H9 (cell line): Measurements from ENCODE around the gene WNT9A. TPM values are rescaled to one million over a fixed set of nuclear protein-coding genes. Genes with fewer than 3 reads are reported as not detected.

Experiments used
- DNase-seq: peaks from one replicate; pipeline ENCODE4 v3.0.0-alpha.2; 2017
- H2AFZ ChIP-seq: one replicate; pipeline ENCODE4 v1.6.1; 2013; ENCODE audit warnings: mild to moderate bottlenecking, low read length, control low read depth, moderate library complexity
- H2AK5ac ChIP-seq: 2 replicates; pipeline ENCODE4 v1.6.1; 2013; ENCODE audit warnings: low read length, control low read depth, mixed read lengths; ENCODE audit not compliant: insufficient read length
- H2BK120ac ChIP-seq: one replicate; pipeline ENCODE4 v1.6.1; 2013; ENCODE audit warnings: low read depth, mild to moderate bottlenecking, low read length, control low read depth, inconsistent platforms; ENCODE audit not compliant: poor library complexity, severe bottlenecking
- H2BK12ac ChIP-seq: 2 replicates; pipeline ENCODE4 v1.6.1; 2013; ENCODE audit warnings: low read length, control low read depth, mixed read lengths, low read depth; ENCODE audit not compliant: insufficient read length
- H2BK15ac ChIP-seq: 2 replicates; pipeline ENCODE4 v1.6.1; 2013; ENCODE audit warnings: low read depth, low read length, control low read depth
- H2BK20ac ChIP-seq: one replicate; pipeline ENCODE4 v1.6.1; 2013; ENCODE audit warnings: low read depth, mild to moderate bottlenecking, low read length, control low read depth, inconsistent platforms; ENCODE audit not compliant: poor library complexity, severe bottlenecking
- H2BK5ac ChIP-seq: 2 replicates; pipeline ENCODE4 v1.6.1; 2013; ENCODE audit warnings: low read length, control low read depth, mixed read lengths; ENCODE audit not compliant: insufficient read length
- H3K14ac ChIP-seq: 2 replicates; pipeline ENCODE4 v1.6.1; 2013; ENCODE audit warnings: low read length, control low read depth; ENCODE audit not compliant: insufficient read depth
- H3K18ac ChIP-seq: 2 replicates; pipeline ENCODE4 v1.6.1; 2013; ENCODE audit warnings: low read depth, mild to moderate bottlenecking, mixed read lengths, low read length, control low read depth; ENCODE audit not compliant: insufficient read length
- H3K23ac ChIP-seq: 2 replicates; pipeline ENCODE4 v1.6.1; 2013; ENCODE audit warnings: low read length, control low read depth, mixed read lengths, low read depth; ENCODE audit not compliant: insufficient read length
- H3K23me2 ChIP-seq: 2 replicates; pipeline ENCODE4 v1.6.1; 2013; ENCODE audit warnings: low read depth, mild to moderate bottlenecking, mixed read lengths, low read length, control low read depth; ENCODE audit not compliant: insufficient read length, poor library complexity, severe bottlenecking
- H3K27ac ChIP-seq: 2 replicates; pipeline ENCODE4 v1.5.1; 2013; ENCODE audit warnings: low read length, control low read depth, mixed read lengths, low read depth; ENCODE audit not compliant: insufficient read length
- H3K27me3 ChIP-seq: 2 replicates; pipeline ENCODE4 v1.6.1; 2013; ENCODE audit warnings: low read length, control low read depth, inconsistent platforms; ENCODE audit not compliant: insufficient read depth
- H3K4ac ChIP-seq: 2 replicates; pipeline ENCODE4 v1.6.1; 2013; ENCODE audit warnings: low read depth, mild to moderate bottlenecking, control low read depth, inconsistent platforms, low read length, moderate library complexity
- H3K4me1 ChIP-seq: 2 replicates; pipeline ENCODE4 v1.6.1; 2013; ENCODE audit warnings: low read length, control low read depth, inconsistent platforms; ENCODE audit not compliant: insufficient read depth
- H3K4me2 ChIP-seq: 2 replicates; pipeline ENCODE4 v1.6.1; 2013; ENCODE audit warnings: low read length, control low read depth, mixed read lengths; ENCODE audit not compliant: insufficient read length, insufficient read depth
- H3K56ac ChIP-seq: 2 replicates; pipeline ENCODE4 v1.6.1; 2013; ENCODE audit warnings: low read depth, mild to moderate bottlenecking, mixed read lengths, low read length, control low read depth; ENCODE audit not compliant: insufficient read length
- H3K79me1 ChIP-seq: 2 replicates; pipeline ENCODE4 v1.6.1; 2013; ENCODE audit warnings: low read depth, mild to moderate bottlenecking, moderate library complexity, low read length, control low read depth, inconsistent platforms; ENCODE audit not compliant: insufficient read depth, poor library complexity, severe bottlenecking
- H3K79me2 ChIP-seq: 2 replicates; pipeline ENCODE4 v1.6.1; 2013; ENCODE audit warnings: low read length, control low read depth, inconsistent platforms; ENCODE audit not compliant: insufficient read depth
- H3K9ac ChIP-seq: 2 replicates; pipeline ENCODE4 v1.6.1; 2013; ENCODE audit warnings: low read length, control low read depth, mixed read lengths; ENCODE audit not compliant: insufficient read length; ENCODE audit errors: extremely low read depth
- H3K9me3 ChIP-seq: one replicate; pipeline ENCODE4 v1.6.1; 2013; ENCODE audit warnings: low read depth, low read length, inconsistent platforms; ENCODE audit not compliant: control insufficient read depth
- H3T11ph ChIP-seq: one replicate; pipeline ENCODE4 v1.6.1; 2013; ENCODE audit warnings: mild to moderate bottlenecking, low read length, control low read depth, inconsistent platforms
- H4K20me1 ChIP-seq: one replicate; pipeline ENCODE4 v1.6.1; 2013; ENCODE audit not compliant: control insufficient read depth, insufficient read length, insufficient read depth
- H4K5ac ChIP-seq: 2 replicates; pipeline ENCODE4 v1.6.1; 2013; ENCODE audit warnings: low read depth, mild to moderate bottlenecking, mixed read lengths, low read length, control low read depth; ENCODE audit not compliant: insufficient read length
- H4K8ac ChIP-seq: replicated peaks from 2 replicates; pipeline ENCODE4 v1.6.1; 2013; ENCODE audit warnings: low read length, control low read depth, mixed read lengths, low read depth; ENCODE audit not compliant: insufficient read length
- H4K91ac ChIP-seq: 2 replicates; pipeline ENCODE4 v1.6.1; 2013; ENCODE audit warnings: low read depth, mild to moderate bottlenecking, moderate library complexity, mixed read lengths, low read length, control low read depth; ENCODE audit not compliant: insufficient read length
- H3K27ac Mint-ChIP-seq, 3 experiments: 2 replicates in 2 of 3; 3 replicates in 1 of 3; pipeline ENCODE4 v1.8.0; 2020 to 2021; ENCODE audit warnings: mixed read lengths in 3 of 3, mild to moderate bottlenecking in 1 of 3, moderate library complexity in 1 of 3
- H3K27me3 Mint-ChIP-seq: 2 replicates; pipeline ENCODE4 v1.8.0; 2021; ENCODE audit warnings: low read depth, mild to moderate bottlenecking, moderate library complexity, mixed read lengths
- H3K36me3 Mint-ChIP-seq, 3 experiments: 2 replicates in 2 of 3; 3 replicates in 1 of 3; pipeline ENCODE4 v1.8.0; 2020 to 2021; ENCODE audit warnings: low read depth in 3 of 3, mixed read lengths in 3 of 3; ENCODE audit not compliant: insufficient read depth in 1 of 3
- H3K4me1 Mint-ChIP-seq, 2 experiments: 2 replicates each; pipeline ENCODE4 v1.8.0; 2020; ENCODE audit warnings: mixed read lengths in 2 of 2
- H3K4me3 Mint-ChIP-seq, 2 experiments: 2 replicates in 1 of 2; 3 replicates in 1 of 2; pipeline ENCODE4 v1.8.0; 2020 to 2021; ENCODE audit warnings: mild to moderate bottlenecking in 2 of 2, mixed read lengths in 2 of 2, moderate library complexity in 1 of 2
- H3K9me3 Mint-ChIP-seq, 2 experiments: 2 replicates in 1 of 2; 3 replicates in 1 of 2; pipeline ENCODE4 v1.8.0; 2020; ENCODE audit warnings: mild to moderate bottlenecking in 2 of 2, mixed read lengths in 2 of 2, moderate library complexity in 1 of 2
- WGBS: extraction: QIAGEN DNeasy Blood & Tissue Kit; methylation state at CpG from one replicate; pipeline ENCODE4 v1.1.7; 2013; ENCODE audit warnings: missing lambda C conversion rate, low lambda C conversion rate, mixed read lengths; ENCODE audit not compliant: insufficient read length; ENCODE audit errors: extremely low coverage; 5-methylcytosine and 5-hydroxymethylcytosine counted together
- total RNA-seq: library from RNA; stranded (reverse); gene quantifications from 2 replicates; pipeline ENCODE4 v1.2.1, GENCODE V29; 2021
- TF ChIP-seq, protein P1 (sequence below): fragments of 200-600 bp; sonication (generic); conservative IDR thresholded peaks from 3 replicates; pipeline ENCODE4 v1.8.0; 2021; ENCODE audit warnings: antibody characterized with exemption, mild to moderate bottlenecking

Gene WNT9A
- total RNA-seq, 1 experiment from 2014 or later = 0.77 TPM

- no peaks in the 10 kb centered on the region for H3K4me1 ChIP-seq
- no peak overlapping the region for H4K8ac ChIP-seq
- no peak overlapping the region for H2BK15ac ChIP-seq
- Mint-ChIP-seq H3K4me1 (peaks cover 8 to 20% of the 10 kb centered on the region in 2 experiments), H3K4me3 (no peak overlapping the region), H3K36me3 (no peaks in the 10 kb centered on the region), H3K27me3 (no peaks in the 10 kb centered on the region), H3K9me3 (no peaks in the 10 kb centered on the region), H3K27ac (no peak overlapping the region; a peak in 1 of 7 replicates)
- H2BK12ac ChIP-seq = no peak overlapping the region
- H3K27ac ChIP-seq = no peak overlapping the region
- H4K5ac ChIP-seq = no peak overlapping the region
- H2BK20ac ChIP-seq = no peak overlapping the region
- H3K79me1 ChIP-seq = no peaks in the 10 kb centered on the region
- no peak overlapping the region for H3K9ac ChIP-seq
- no CpG with 5 or more reads among the region's 9 CpGs for WGBS
- no peaks in the 10 kb centered on the region for H3K79me2 ChIP-seq
- TF ChIP-seq, protein P1, sequence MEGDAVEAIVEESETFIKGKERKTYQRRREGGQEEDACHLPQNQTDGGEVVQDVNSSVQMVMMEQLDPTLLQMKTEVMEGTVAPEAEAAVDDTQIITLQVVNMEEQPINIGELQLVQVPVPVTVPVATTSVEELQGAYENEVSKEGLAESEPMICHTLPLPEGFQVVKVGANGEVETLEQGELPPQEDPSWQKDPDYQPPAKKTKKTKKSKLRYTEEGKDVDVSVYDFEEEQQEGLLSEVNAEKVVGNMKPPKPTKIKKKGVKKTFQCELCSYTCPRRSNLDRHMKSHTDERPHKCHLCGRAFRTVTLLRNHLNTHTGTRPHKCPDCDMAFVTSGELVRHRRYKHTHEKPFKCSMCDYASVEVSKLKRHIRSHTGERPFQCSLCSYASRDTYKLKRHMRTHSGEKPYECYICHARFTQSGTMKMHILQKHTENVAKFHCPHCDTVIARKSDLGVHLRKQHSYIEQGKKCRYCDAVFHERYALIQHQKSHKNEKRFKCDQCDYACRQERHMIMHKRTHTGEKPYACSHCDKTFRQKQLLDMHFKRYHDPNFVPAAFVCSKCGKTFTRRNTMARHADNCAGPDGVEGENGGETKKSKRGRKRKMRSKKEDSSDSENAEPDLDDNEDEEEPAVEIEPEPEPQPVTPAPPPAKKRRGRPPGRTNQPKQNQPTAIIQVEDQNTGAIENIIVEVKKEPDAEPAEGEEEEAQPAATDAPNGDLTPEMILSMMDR = no peak
- no peaks in the 10 kb centered on the region for H3K23me2 ChIP-seq
- H3K23ac ChIP-seq = no peak overlapping the region
- H4K91ac ChIP-seq = no peak overlapping the region
- no peak overlapping the region for H2BK120ac ChIP-seq
- no peak overlapping the region for H3K4me2 ChIP-seq
- H3K14ac ChIP-seq = peak overlapping the region; percentile 12; the same call in 1 of the 2 replicates
- H3K56ac ChIP-seq = no peak overlapping the region
- H4K20me1 ChIP-seq = no peaks in the 10 kb centered on the region
- no peak overlapping the region for H2AK5ac ChIP-seq
- no peaks in the 10 kb centered on the region for H3K9me3 ChIP-seq
- H3K27me3 ChIP-seq = no peaks in the 10 kb centered on the region
- no peak overlapping the region for H3K18ac ChIP-seq
- no peak overlapping the region for H2AFZ ChIP-seq
- H3K4ac ChIP-seq = no peak overlapping the region
- no peak overlapping the region for H2BK5ac ChIP-seq
- DNase-seq = peak; percentile 25
- no peak overlapping the region for H3T11ph ChIP-seq
Observed at GRCh38 chr1:227893300-227893948, 54.3 kb downstream of the WNT9A start.
